Measurements from ENCODE around the gene KIAA1671. TPM values are rescaled to one million over a fixed set of nuclear protein-coding genes. Genes with fewer than 3 reads are reported as not detected.

Gene KIAA1671
- total and polyA plus RNA-seq, 2 of the 4 experiments (the other 2 are of a cell fraction) = 0.02 TPM; not detected in 1

DNA sequence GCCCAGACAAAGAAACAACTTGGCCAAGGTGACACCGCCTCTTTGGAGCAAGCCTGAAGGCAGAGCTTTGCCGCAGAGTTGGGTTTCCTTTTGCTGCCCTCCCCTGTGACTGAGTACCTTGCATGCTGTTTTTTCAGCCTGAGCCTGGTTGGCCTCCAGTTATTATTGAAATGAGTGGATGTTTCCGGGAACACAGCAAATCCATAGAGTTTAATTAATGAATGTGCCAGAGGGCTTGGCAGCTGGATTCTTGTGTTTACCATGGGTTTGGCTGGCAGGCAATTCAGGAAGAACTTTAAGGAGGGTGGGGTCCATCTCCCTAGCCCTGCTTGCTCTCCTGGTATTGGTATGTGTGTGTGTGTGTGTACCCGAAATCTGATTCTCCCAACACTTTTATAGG is 181.5 kb downstream of the KIAA1671 start:
- DNase-seq (no peak), ATAC-seq (ENCODE audit: low read depth) (no peak)
- Histone ChIP-seq H3K4me1 (ENCODE audit: control insufficient read depth, insufficient read depth, low read length) (no peaks in the 10 kb centered on the region), H3K36me3 (ENCODE audit: control insufficient read depth, insufficient read depth, low read length) (no peaks in the 10 kb centered on the region), H3K27ac (ENCODE audit: insufficient read depth, low read length) (no peak overlapping the region), H3K14ac (replicated peaks; ENCODE audit: low read depth, low read length) (no peak overlapping the region), H3K79me1 (ENCODE audit: low read depth in 1 of 2, low read length in 2 of 2) (no peaks in the 10 kb centered on the region), H4K91ac (ENCODE audit: insufficient read depth, low read depth, low read length) (no peak overlapping the region), H3K27me3 (ENCODE audit: control insufficient read depth, insufficient read depth, low read length) (no peaks in the 10 kb centered on the region), H3K9me3 (ENCODE audit: control insufficient read depth, insufficient read depth, low read length) (no peaks in the 10 kb centered on the region), H4K20me1 (ENCODE audit: insufficient read depth, low read length) (no peaks in the 10 kb centered on the region), H2AFZ (replicated peaks; ENCODE audit: low read length, poor library complexity) (no peak overlapping the region), H3K4me2 (ENCODE audit: low read depth, low read length) (no peak overlapping the region), H2AK5ac (ENCODE audit: low read depth, low read length) (no peak overlapping the region), H2BK5ac (ENCODE audit: low read depth, low read length, poor library complexity, severe bottlenecking) (no peak overlapping the region), H2AK9ac (replicated peaks; ENCODE audit: low read depth, low read length, poor library complexity) (no peak overlapping the region), H2BK120ac (ENCODE audit: low read depth, low read length) (no peak overlapping the region), H2BK20ac (ENCODE audit: low read depth, low read length) (no peak overlapping the region), H4K8ac (ENCODE audit: low read depth in 2 of 2, low read length in 2 of 2) (no peak overlapping the region), H3K4ac (ENCODE audit: low read depth, low read length) (no peak overlapping the region), H2BK15ac (ENCODE audit: low read depth, low read length) (no peak overlapping the region), H3K18ac (ENCODE audit: low read depth, low read length) (no peak overlapping the region), H3K23ac (ENCODE audit: low read depth, low read length) (no peak overlapping the region), H4K5ac (ENCODE audit: low read depth, low read length) (no peak overlapping the region), H3K4me3 (ENCODE audit: insufficient read depth, low read depth, low read length) (no peak overlapping the region), H3K9me1 (ENCODE audit: insufficient read depth, low read length) (no peaks in the 10 kb centered on the region), H3K9ac (ENCODE audit: low read depth, low read length) (no peak overlapping the region), H3K56ac (ENCODE audit: extremely low read depth, insufficient read depth, low read length) (no peak overlapping the region)
- BruUV-seq (replicated peaks) = no TSS peak
- in situ Hi-C loops (cut with MboI; ENCODE audit: low sequenced_read_pairs) (no loop called here), intact Hi-C loops (cut with micrococcal nuclease) (no loop called here), dilution Hi-C loops (cut with HindIII; ENCODE audit: low sequenced_read_pairs, unreplicated experiment) (no loop called here)
- no CpG with 5 or more reads among the region's 4 CpGs for WGBS, 2 experiments (ENCODE audit: extremely low coverage in 2 of 2, insufficient read length in 1 of 2)
- ChIA-PET POLR2A (ENCODE audit: unreplicated experiment) (no interaction called here), CTCF (no interaction called here)
- TF ChIP-seq CHD1 (IDR thresholded peaks at IDR 0.05; ENCODE audit: low read depth, low read length) (no peak), RFX5 (IDR thresholded peaks at IDR 0.05; ENCODE audit: low read depth, low read length) (no peak), SMC3 (IDR thresholded peaks at IDR 0.05; ENCODE audit: low read depth, low read length) (no peak)
